ENCODE results near the gene WDR62.

Gene WDR62

GRCh38 chr19:36139473-36140303 lies 85.0 kb downstream of the WDR62 start, which contains the start of gene CAPNS1:
CAPNS1 (plus strand) TSS chr19:36140066; CDS start chr19:36141012, 946 bp downstream.
- FAIRE-seq (peak; percentile 50), DNase-seq (ENCODE audit: low spot score) (peak; percentile 88)

GRCh38 chr19:36140304-36141038 lies 85.8 kb downstream of the WDR62 start:
- FAIRE-seq (no peak), DNase-seq (ENCODE audit: low spot score) (peak; percentile 7)

- FAIRE-seq: no peak
- DNase-seq (ENCODE audit: low spot score): peak; percentile 70
These were observed 86.6 kb downstream of the WDR62 start for GRCh38 chr19:36141039-36141927.

- no peak for DNase-seq (ENCODE audit: low spot score)
- FAIRE-seq: no peak
These were observed 87.3 kb downstream of the WDR62 start for GRCh38 chr19:36142046-36142445.

- FAIRE-seq: no peak
These were observed 87.8 kb downstream of the WDR62 start for GRCh38 chr19:36142496-36142895.

GRCh38 chr19:36144624-36145023 lies 89.9 kb downstream of the WDR62 start:
- DNase-seq (ENCODE audit: low spot score): no peak

More at GRCh38 chr19:36142496-36142895, 87.8 kb downstream of the WDR62 start:
- DNase-seq (ENCODE audit: low spot score): no peak

GRCh38 chr19:36149673-36150406 lies 95.1 kb downstream of the WDR62 start:
- FAIRE-seq (no peak), DNase-seq (ENCODE audit: low spot score) (no peak)

More at GRCh38 chr19:36144624-36145023, 89.9 kb downstream of the WDR62 start:
- FAIRE-seq: no peak

GRCh38 chr19:36150586-36150985 lies 95.9 kb downstream of the WDR62 start:
- DNase-seq (ENCODE audit: low spot score): no peak
- FAIRE-seq: no peak

- FAIRE-seq (no peak), DNase-seq (ENCODE audit: low spot score) (no peak)
These were observed 96.7 kb downstream of the WDR62 start for GRCh38 chr19:36151144-36152018.

GRCh38 chr19:36152019-36152351 lies 97.3 kb downstream of the WDR62 start:
- FAIRE-seq (no peak), DNase-seq (ENCODE audit: low spot score) (no peak)

- DNase-seq (ENCODE audit: low spot score): no peak
- FAIRE-seq: no peak
These were observed 97.8 kb downstream of the WDR62 start, which contains the start of gene COX7A1 for GRCh38 chr19:36152352-36153091. COX7A1 (minus strand) TSS chr19:36152447; CDS start chr19:36152407, 40 bp downstream.

- no peak for DNase-seq (ENCODE audit: low spot score)
These were observed 98.4 kb downstream of the WDR62 start for GRCh38 chr19:36153126-36153525.

More at GRCh38 chr19:36153126-36153525, 98.4 kb downstream of the WDR62 start:
- FAIRE-seq: no peak

Measured in RCC 7860 (cell line).